Stimulated activated CD8-positive, alpha-beta memory T cell treated with anti-CD3 and anti-CD28 coated beads, Interleukin-12 subunit alpha, Interleukin-12 subunit beta, amount 100 ng/mL, for 1 hour (primary cell): Measurements from ENCODE around the gene CERS3.
"Not testable (repeated sequence)": the region's sequence is repeated elsewhere in the genome, so short reads cannot be mapped to it uniquely, and the experiment has no call there.

Experiments
- DNase-seq: peaks from one replicate; pipeline ENCODE4 v3.0.0-alpha.2; 2020; ENCODE audit warnings: low read depth

CERS3 gene

GRCh38 chr15:100464888-100465287, 63.9 kb downstream of the CERS3 start:
- no peak for DNase-seq

GRCh38 chr15:100464256-100464655, 64.5 kb downstream of the CERS3 start:
- no peak for DNase-seq

GRCh38 chr15:100463515-100463914, 65.2 kb downstream of the CERS3 start:
- DNase-seq, result no peak

- DNase-seq, result no peak
These were observed 67.7 kb downstream of the CERS3 start for GRCh38 chr15:100461049-100461448.

- DNase-seq, result no peak
These were observed 71.5 kb downstream of the CERS3 start for GRCh38 chr15:100457201-100457600.

GRCh38 chr15:100454148-100454547, 74.6 kb downstream of the CERS3 start:
- DNase-seq, result no peak

- DNase-seq, result no peak
These were observed 80.3 kb downstream of the CERS3 start for GRCh38 chr15:100448481-100448880.

GRCh38 chr15:100441063-100441462, 87.7 kb downstream of the CERS3 start:
- DNase-seq, result not testable (repeated sequence)

- no peak for DNase-seq
These were observed 89.2 kb downstream of the CERS3 start for GRCh38 chr15:100439514-100439913.

GRCh38 chr15:100438570-100438969, 90.2 kb downstream of the CERS3 start:
- DNase-seq, result no peak

- no peak for DNase-seq
These were observed 91.5 kb downstream of the CERS3 start for GRCh38 chr15:100437261-100437660.

- DNase-seq, result no peak
These were observed 94.2 kb downstream of the CERS3 start for GRCh38 chr15:100434561-100434960.

GRCh38 chr15:100434038-100434437, 94.7 kb downstream of the CERS3 start:
- DNase-seq, result no peak

- no peak for DNase-seq
These were observed 95.4 kb downstream of the CERS3 start for GRCh38 chr15:100433304-100433703.

GRCh38 chr15:100430411-100430810, 98.3 kb downstream of the CERS3 start:
- DNase-seq, result no peak

- no peak for DNase-seq
These were observed 99.5 kb downstream of the CERS3 start for GRCh38 chr15:100429116-100429728.

- no peak for DNase-seq
These were observed 101.8 kb downstream of the CERS3 start for GRCh38 chr15:100426937-100427336.

- no peak for DNase-seq
These were observed 123.6 kb downstream of the CERS3 start for GRCh38 chr15:100405179-100405578.

GRCh38 chr15:100400996-100401395, 127.8 kb downstream of the CERS3 start:
- no peak for DNase-seq

GRCh38 chr15:100394736-100395440, 133.9 kb downstream of the CERS3 start:
- DNase-seq, result no peak

GRCh38 chr15:100393008-100393407, 135.7 kb downstream of the CERS3 start:
- DNase-seq, result no peak

- no peak for DNase-seq
These were observed 143.3 kb downstream of the CERS3 start for GRCh38 chr15:100385300-100386050.

GRCh38 chr15:100384108-100384410, 144.7 kb downstream of the CERS3 start:
- DNase-seq, result no peak
